NCI-H2171 (cell line): ENCODE measurements around the gene KRT32.
"Not testable (repeated sequence)": the region's sequence is repeated elsewhere in the genome, so short reads cannot be mapped to it uniquely, and the experiment has no call there.

ENCODE experiments used
- DNase-seq: peaks from one replicate; lab custom pipeline; 2025; lab: John Stamatoyannopoulos, UW

KRT32 gene

DNA sequence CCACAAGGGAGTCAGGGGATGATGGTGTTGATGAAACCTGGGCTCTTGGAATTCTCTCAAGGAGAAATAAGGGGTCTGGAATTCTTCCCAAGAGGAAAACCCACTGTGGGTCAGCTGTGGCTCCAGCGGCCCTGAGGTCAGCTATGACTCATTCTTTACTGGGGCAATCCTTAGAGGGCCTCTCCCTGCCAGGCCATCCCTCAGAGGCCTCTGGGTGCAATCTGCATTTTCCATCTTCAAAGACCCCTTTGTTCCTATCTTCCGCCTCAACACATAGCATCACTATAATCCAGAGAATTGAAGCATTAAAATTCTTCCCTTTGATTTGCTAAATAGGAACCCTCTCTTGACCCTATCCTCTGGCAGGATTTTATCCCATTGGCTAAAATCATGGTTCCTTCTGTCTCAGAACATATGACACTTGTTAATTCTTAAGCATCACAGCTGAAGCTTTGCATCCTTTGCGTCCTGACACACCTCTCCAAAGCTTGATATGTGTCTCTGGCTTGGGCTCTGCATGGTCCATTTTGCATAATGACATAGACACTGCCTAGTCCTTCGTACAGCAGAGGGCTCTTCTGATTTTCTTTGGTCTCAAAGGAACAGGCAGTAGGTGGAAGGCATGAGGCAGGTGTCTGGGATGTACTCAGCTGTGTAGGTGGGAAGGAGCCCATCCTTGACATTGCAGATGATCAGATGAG is 38.4 kb downstream of the KRT32 start:
- DNase-seq = no peak

DNA sequence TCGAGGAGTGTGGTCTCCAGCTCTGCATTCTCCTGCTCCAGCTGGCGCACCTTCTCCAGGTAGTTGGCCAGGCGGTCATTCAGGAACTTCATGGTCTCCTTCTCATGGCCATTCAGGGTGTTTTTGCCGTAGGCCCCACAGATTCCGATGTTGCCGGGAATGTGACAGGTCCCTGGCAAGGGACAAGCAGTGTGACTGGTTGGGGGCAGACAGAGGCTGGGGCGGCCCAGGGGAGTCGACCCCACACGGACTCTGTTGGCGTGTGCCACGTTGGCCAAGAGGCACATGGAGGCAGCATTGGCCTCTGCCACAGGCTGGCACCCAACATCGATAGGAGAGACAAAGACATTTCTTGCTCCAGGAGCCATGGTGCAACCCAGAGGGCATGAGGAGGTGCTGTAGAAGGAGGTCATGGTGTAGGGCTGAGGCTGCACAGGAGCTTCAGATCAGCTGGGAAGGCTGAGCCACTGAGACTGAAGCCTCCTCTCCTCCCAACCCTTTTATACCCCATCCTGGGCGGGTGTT is 43.0 kb downstream of the KRT32 start, which contains the start of gene KRT37:
Gene KRT37 (minus strand): TSS at position 475 of the 525 bp plus-strand sequence. CDS start 62 bp downstream, at position 413.
- DNase-seq = no peak

DNA sequence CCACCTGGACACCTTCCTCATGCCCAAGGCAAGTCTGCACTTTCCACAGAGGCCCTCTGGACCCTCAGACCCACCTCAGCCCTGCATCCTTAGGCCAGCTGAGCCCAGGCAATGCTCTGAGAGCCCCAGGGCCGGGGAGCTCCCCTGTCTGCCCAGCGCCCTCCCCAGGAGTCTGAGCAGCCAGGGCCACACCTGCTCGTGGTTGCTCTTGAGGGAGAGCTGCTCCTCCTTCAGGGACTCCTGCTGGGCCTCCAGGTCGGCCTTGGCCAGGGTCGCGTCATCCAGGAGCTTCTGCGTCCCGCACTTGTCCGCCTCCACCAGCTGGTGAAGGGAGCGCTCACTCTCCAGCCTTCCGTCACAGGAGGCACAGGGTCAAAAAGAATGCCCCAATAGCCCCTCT is 44.6 kb downstream of the KRT32 start:
- not testable (repeated sequence) for DNase-seq

DNA sequence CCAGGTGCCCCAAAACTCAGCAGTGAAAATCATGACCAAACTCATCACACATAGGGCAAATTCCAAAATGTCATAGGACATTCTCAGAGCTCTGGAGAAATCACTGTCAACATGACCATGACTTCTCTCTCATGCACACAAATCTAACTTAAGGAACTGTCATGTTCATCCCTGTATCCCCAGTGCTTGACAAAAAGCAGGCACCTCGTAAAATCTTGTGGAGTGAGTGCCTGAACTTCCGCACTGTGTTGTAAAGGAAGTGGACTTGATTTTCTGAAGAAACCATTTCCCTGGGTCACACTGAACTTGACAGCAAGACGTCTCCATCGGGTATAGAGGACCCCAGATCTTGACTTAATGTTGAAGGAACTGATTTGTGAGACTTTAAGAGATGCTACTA is 45.6 kb downstream of the KRT32 start:
- DNase-seq = no peak

DNA sequence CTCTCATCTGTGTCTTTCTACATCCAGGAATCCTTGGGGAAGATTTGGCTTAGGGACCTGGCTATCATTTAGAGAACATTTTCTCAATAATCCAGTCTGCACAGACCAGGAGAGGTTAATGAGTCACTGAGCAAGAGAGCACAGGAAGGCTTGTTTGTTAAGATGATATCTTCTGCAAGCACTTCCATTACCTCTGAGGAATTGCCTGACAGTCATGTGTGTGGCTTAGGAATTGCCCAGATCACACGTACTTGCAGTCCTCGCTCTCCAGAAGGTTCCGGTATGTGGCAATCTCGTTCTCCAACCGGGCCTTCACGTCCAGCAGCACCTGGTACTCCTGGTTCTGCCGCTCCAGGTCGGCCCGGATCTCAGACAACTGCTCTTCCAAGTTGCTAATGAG is 46.1 kb downstream of the KRT32 start:
- DNase-seq = no peak

DNA sequence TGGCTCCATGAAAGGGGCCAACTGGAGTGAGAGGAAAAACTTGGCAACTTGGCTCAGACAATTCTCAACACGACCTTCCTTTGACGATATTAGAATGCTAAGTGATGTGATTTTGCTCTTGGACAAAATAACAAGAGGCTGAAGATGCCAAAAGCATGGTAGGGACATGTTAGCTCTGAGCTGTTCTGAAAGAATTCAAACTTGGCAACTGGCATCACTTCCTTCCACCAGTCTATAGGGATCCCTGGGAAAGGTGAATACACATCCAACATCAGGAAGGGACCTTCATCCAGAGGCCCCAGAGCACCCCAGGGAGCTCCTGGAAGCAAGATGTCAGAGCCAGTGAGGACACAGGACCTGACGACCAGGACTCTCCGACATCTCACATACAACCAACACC is 47.1 kb downstream of the KRT32 start:
- no peak for DNase-seq

DNA sequence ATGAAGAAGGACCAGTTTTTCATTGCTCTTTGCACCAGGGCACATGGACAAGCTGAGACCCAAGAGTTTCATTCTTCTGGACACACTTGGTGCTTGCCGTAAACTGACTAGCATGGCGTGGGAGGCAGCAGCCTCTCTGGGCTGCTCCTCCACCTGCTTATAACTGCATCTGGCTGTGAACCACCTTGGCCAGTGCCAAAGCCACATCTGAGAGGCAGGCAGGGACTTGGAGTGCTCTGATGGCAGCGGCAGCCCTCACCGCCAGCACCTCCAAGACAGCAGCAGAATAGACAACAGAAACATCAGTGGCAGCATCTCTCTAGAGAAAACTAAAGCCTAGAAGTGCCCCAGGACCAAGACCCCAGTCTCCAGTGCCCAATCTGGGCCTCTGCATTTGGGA is 47.5 kb downstream of the KRT32 start:
- no peak for DNase-seq

DNA sequence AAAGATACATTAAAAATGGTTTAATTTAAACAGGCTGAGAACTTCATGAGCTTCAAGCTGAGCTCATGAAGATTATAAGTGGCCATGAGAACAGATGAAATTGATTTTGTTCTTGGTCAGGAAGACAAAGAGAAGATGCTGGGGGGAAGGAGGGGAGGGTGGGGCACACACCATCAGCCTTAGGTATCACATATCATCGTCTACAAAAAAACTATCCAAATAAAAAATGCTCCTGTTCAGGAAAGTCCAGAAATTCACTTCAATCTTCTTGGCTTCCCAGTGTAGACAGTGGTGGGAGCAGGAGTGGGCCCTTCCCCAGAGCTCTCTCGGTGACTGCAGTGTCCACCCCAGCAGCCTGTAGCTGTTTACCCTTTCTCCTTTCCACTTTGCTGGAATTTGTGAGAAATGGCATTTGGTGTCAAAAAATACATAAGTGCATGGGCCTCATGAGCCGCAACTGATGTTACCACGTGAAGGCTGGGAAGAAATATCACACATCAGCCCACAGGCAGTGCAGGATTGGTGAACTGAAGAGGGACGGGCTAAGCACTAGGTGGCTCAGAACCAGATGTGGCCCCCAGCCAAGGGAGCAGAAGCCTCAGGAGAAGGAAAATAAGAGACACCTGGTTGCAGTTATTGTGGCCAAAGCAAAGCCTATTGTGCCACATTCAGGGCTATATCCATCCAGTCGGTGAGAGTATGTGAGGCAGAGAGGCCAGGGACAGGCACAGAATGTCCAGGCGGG is 48.9 kb downstream of the KRT32 start:
- no peak for DNase-seq

DNA sequence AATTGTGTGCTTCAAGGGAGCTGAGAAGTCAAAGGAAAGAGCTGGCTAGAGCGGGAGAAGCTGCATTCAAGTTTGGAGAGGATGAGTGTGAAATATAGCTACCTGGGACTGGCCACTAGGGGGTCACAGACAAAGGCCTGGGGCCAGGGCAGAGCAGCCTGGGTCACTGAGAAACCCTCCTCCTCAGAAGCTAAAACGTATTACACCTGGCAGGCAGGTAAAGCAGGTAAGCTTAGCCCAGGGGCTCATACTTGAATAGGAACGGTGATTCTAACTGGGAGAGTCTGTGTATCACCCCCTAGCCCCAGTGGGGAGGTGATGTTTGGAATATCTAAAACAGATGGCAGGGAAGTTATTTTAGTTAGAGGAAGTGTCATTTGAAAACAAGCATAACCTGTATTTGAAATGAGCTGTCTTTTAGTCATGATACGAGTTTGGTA is 49.6 kb downstream of the KRT32 start:
- no peak for DNase-seq

DNA sequence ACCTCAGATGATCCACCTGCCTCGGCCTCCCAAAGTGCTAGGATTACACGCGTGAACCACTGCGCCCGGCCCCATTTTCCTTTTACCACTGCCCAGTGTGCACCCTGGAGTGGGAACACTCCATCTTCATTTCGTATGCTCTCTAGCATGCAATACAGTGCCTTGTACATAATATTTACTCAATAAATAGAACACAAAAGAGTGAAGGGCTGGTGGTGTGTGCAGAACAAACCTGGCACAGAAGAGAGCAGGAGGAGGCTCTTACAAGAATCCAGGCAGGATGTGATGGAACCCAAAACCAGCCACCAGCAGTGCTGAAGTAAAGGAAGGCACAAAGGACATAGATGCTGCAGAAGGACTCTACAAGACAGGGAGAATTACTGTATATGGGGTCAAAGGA is 50.1 kb downstream of the KRT32 start:
- DNase-seq = no peak

DNA sequence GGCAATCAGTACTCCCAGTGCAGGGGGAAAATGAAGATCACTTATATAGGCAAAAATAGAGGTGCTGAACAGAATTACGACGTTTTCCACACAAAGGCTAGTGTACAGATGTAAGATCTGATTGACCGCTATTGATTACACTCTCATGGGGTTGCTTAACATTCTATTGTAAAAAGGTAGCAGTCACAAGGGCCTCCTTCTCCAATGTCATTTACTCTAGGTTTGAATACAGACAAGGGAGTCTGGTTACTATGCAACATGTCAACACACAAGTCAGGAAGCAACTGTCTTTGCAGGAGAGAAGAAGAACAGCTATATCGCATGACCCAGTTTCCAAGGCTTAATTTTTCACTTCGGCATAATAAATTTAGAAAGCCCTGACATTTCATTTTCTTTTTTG is 50.7 kb downstream of the KRT32 start:
- DNase-seq = no peak

DNA sequence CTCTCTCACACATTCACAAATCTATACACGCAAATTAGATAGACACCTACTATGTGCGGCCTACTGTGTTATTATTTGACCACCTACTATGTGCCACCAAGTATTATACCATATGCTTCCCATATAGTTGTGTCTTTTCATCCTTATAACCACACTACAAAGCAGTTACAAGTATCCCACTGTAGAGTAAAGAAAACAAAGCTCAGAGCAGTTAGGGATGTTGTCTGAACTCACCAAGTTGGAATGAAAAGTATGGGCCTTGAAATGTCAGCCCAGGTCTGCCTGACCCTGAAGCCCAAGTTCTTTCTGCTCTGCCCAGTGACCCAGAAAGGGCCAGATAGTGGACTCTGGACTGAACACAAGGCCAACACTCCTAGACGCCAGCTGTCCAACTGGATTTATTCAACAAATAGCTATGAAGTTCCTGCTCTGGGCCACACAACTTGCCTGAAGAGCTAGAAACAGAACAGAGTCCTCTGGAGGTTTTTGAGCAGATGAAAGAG is 51.3 kb downstream of the KRT32 start:
- DNase-seq = no peak

DNA sequence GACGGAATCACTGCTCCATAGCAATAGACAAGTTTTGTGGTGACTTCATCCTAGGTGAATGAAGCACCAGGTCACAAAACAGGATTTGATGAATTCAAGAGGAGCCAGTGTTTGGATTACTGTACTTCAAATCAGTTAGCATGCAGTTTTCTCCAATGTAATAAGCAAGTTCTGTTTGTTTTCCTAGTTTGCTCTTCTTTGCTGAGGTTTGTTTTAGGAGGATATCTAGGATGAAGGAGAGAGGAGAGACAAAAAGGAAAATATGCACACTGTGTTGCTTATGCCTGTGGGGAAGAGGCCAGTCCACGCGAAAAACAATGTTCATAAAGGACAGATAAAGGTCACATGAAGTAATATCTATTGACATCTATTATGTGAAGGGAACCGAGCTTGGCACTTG is 51.8 kb downstream of the KRT32 start:
- DNase-seq = no peak

DNA sequence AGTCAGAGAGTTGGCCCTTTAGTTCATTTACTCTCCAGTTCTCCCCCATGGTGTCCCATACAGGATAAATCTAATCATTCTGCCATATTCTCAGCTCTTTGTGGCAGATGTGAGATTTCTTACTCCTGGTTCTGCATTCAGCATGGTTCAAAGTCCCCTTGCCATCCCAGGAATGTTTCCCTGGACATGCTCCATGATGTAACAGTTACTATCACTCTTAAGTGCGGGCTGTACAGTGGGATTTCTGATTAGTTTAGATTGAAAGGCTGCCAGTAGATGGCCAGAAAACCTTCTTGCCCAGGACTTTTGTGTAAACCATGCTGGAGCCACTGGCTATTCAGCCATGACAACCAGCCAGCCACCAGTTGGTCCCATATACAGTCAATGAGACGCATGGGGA is 53.2 kb downstream of the KRT32 start:
- no peak for DNase-seq

DNA sequence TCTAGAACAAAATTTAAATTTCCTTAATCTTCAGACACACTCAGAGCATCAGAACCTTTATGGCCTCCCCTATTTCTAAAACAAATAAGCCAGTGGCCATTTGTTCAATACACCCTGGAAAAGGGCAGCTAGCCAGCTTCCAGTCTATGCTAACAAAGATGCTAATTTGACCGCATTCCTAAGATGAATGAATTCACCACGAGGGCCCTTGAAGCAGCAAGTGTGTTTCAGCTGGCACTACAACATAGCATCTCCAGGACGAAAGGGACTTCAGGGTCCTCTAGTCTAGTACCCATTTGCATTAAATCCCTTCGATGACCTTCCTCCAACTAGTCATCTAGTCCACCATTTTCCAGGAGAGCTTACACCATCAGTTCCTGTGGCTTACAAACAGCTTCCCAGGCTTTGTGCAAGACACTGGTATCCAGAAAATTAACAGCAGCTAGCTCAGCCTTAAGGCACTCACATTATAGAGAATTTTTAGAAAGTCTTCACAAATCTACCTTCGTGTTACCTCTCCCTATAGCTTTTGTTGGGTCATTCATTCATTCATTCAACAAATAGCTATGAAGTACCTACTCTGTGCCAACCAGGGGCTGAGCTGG is 53.7 kb downstream of the KRT32 start:
- DNase-seq = no peak

DNA sequence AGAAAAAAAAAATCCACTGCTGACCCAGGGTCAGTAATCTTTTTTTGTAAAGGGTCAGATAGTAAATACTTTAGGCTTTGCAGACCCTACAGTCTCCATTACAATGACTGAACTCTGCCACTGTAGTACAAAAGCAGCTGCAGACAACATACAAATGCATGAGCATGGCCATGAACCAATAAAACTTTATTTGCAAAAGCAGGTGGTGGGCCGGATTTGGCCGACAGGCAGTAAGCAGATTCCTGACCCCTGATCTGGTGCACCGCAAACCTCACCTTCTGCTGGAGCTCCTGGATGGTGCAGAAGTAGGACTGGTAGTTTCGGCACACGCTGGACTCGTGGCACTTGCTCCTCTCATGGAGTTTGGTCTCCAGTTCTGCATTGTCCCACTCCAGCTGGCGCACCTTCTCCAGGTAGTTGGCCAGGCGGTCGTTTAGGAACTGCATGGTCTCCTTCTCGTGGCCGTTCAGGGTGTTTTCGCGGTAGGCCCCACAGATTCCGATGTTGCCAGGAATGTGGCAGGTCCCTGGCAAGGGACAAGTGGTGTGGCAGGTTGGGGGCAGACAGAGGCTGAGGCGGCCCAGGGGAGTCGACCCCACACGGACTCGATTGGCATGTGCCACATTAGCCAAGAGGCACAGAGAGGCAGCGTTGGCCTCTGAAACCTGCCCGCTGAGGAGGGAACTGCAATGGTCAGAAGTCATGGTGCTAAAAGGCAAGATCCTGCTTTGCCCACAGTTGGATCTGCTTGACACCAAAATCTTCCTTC is 55.9 kb downstream of the KRT32 start:
- DNase-seq = no peak
